Measurements from ENCODE around the gene TMEM242. TPM values are rescaled to one million over a fixed set of nuclear protein-coding genes. Genes with fewer than 3 reads are reported as not detected.

The TMEM242 gene
- total and polyA plus RNA-seq, 2 donors (not counting 3 experiments of a cell fraction or from before 2014, with no cell fraction given), result 5.3 to 15.5 TPM

DNA sequence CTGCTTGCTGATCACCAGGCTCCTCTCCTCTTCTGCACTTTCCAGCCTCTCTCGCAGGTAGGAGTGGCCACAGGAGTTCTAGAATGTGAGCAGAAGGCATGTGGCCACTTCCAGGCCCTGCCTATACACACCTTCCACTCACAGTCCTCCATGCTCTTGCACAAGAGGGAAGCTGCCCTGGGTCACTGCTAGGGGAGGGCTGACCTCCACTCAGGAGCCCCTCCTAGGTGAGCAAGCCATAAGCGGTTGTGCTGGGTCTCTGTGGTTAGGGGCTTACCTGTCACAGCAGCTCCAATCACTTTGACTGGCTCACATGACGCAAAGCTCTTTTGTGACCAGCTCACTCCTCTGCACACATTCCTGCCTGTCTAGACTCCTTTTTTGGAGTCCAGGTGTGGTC is 68.2 kb downstream of the TMEM242 start:
- H3K27me3 ChIP-seq (ENCODE audit: control insufficient read depth in 2 of 2, insufficient read depth in 2 of 2, low read length in 2 of 2), result peaks cover 14 to 25% of the 10 kb centered on the region in 2 experiments
- FAIRE-seq, result no peak
- H3K4me2 ChIP-seq (ENCODE audit: insufficient read depth, low read length), result no peak overlapping the region
- H3K4me3 ChIP-seq (replicated peaks in 1 of 3; ENCODE audit: insufficient read depth in 1 of 3, low read depth in 1 of 3, low read length in 3 of 3), result no peak overlapping the region
- intact Hi-C loops (cut with micrococcal nuclease) (no loop called here), dilution Hi-C loops (cut with MboI; ENCODE audit: extremely low pct_ligation_motif_present, low sequenced_read_pairs) (no loop called here)
- no peaks in the 10 kb centered on the region for H3K4me1 ChIP-seq (ENCODE audit: control insufficient read depth, extremely low read depth, insufficient read depth, low read length)
- no peaks in the 10 kb centered on the region for H3K36me3 ChIP-seq (ENCODE audit: control insufficient read depth in 2 of 2, extremely low read depth in 1 of 2, insufficient read depth in 2 of 2, low read length in 2 of 2)
- H3K9ac ChIP-seq (replicated peaks; ENCODE audit: extremely low read depth, insufficient read depth, low read length), result no peak overlapping the region
- no peaks in the 10 kb centered on the region for H3K79me2 ChIP-seq (ENCODE audit: control insufficient read depth, insufficient read depth, low read length)
- no peaks in the 10 kb centered on the region for H4K20me1 ChIP-seq (replicated peaks; ENCODE audit: control insufficient read depth, extremely low read depth, insufficient read depth, low read length)
- no peaks in the 10 kb centered on the region for H3K9me3 ChIP-seq (replicated peaks; ENCODE audit: control insufficient read depth, insufficient read depth, low read length)
- DNase-seq (ENCODE audit: low read depth, low spot score), result no peak
- no peaks in the 10 kb centered on the region for H3K9me1 ChIP-seq (replicated peaks; ENCODE audit: control insufficient read depth, extremely low read depth, insufficient read depth, low read length)
- TF ChIP-seq GATA2 (IDR thresholded peaks at IDR 0.05; ENCODE audit: insufficient read depth, insufficient read length, low read depth, low read length) (no peak), FOS (IDR thresholded peaks at IDR 0.05; ENCODE audit: borderline replicate concordance, insufficient read depth, low read length) (no peak), JUN (IDR thresholded peaks at IDR 0.05; ENCODE audit: borderline replicate concordance, insufficient read depth, insufficient read length, low read depth) (no peak), EZH2 (IDR thresholded peaks at IDR 0.05; ENCODE audit: borderline replicate concordance, low read depth, low read length, severe bottlenecking) (no peak)
- BruUV-seq (replicated peaks), result no TSS peak
- CTCF ChIA-PET, result no interaction called here
- POLR2A ChIA-PET, result no interaction called here
- H2AFZ ChIP-seq (ENCODE audit: low read depth, low read length), result no peak overlapping the region
- no peak overlapping the region for H3K27ac ChIP-seq (ENCODE audit: insufficient read depth, low read depth, low read length)

GRCh38 chr6:157254538-157254937 is 68.8 kb downstream of the TMEM242 start:
- ChIA-PET CTCF (no interaction called here), POLR2A (no interaction called here)
- Histone ChIP-seq H3K27me3 (ENCODE audit: control insufficient read depth in 2 of 2, insufficient read depth in 2 of 2, low read length in 2 of 2) (peaks cover 14 to 27% of the 10 kb centered on the region in 2 experiments), H3K9me3 (replicated peaks; ENCODE audit: control insufficient read depth, insufficient read depth, low read length) (no peaks in the 10 kb centered on the region), H3K4me3 (replicated peaks in 1 of 3; ENCODE audit: insufficient read depth in 1 of 3, low read depth in 1 of 3, low read length in 3 of 3) (no peak overlapping the region), H3K27ac (ENCODE audit: insufficient read depth, low read depth, low read length) (no peak overlapping the region), H3K4me2 (ENCODE audit: insufficient read depth, low read length) (no peak overlapping the region), H3K9ac (replicated peaks; ENCODE audit: extremely low read depth, insufficient read depth, low read length) (no peak overlapping the region), H2AFZ (ENCODE audit: low read depth, low read length) (no peak overlapping the region), H3K9me1 (replicated peaks; ENCODE audit: control insufficient read depth, extremely low read depth, insufficient read depth, low read length) (no peaks in the 10 kb centered on the region), H3K36me3 (ENCODE audit: control insufficient read depth in 2 of 2, extremely low read depth in 1 of 2, insufficient read depth in 2 of 2, low read length in 2 of 2) (no peaks in the 10 kb centered on the region), H4K20me1 (replicated peaks; ENCODE audit: control insufficient read depth, extremely low read depth, insufficient read depth, low read length) (no peaks in the 10 kb centered on the region), H3K4me1 (ENCODE audit: control insufficient read depth, extremely low read depth, insufficient read depth, low read length) (no peaks in the 10 kb centered on the region), H3K79me2 (ENCODE audit: control insufficient read depth, insufficient read depth, low read length) (no peaks in the 10 kb centered on the region)
- TF ChIP-seq POLR2A (IDR thresholded peaks at IDR 0.05; ENCODE audit: low read depth, low read length) (no peak), POLR2AphosphoS5 (IDR thresholded peaks at IDR 0.05; ENCODE audit: insufficient read depth, low read depth, low read length) (no peak), FOS (IDR thresholded peaks at IDR 0.05; ENCODE audit: borderline replicate concordance, insufficient read depth, low read length) (no peak), EZH2 (IDR thresholded peaks at IDR 0.05; ENCODE audit: borderline replicate concordance, low read depth, low read length, severe bottlenecking) (no peak), JUN (IDR thresholded peaks at IDR 0.05; ENCODE audit: borderline replicate concordance, insufficient read depth, insufficient read length, low read depth) (no peak), CTCF (IDR thresholded peaks at IDR 0.05; ENCODE audit: extremely low read depth in 1 of 2, insufficient read depth in 1 of 2, low read depth in 1 of 2, low read length in 2 of 2) (no peak), MYC (IDR thresholded peaks at IDR 0.05; ENCODE audit: low read depth, low read length) (no peak), GATA2 (IDR thresholded peaks at IDR 0.05; ENCODE audit: insufficient read depth, insufficient read length, low read depth, low read length) (no peak)
- no TSS peak for BruUV-seq (replicated peaks)
- dilution Hi-C loops (cut with MboI; ENCODE audit: extremely low pct_ligation_motif_present, low sequenced_read_pairs), result no loop called here
- FAIRE-seq, result no peak
- DNase-seq (ENCODE audit: low read depth, low spot score), result no peak
- intact Hi-C loops (cut with micrococcal nuclease), result no loop called here

Measured in endothelial cell of umbilical vein (primary cell).